H1 (cell line): Measurements from ENCODE around the gene FGF14. TPM values are rescaled to one million over a fixed set of nuclear protein-coding genes. Genes with fewer than 3 reads are reported as not detected.

Experiments
- CTCF ChIA-PET: fragments of 300-600 bp; sonication (Branson Sonifier 250); formaldehyde crosslinking; loops from one replicate; lab custom pipeline; 2021; ENCODE audit not compliant: partially characterized antibody; lab: Charles Lee
- POLR2A ChIA-PET: fragments of 300-600 bp; sonication (Branson Sonifier 250); formaldehyde crosslinking; loops from one replicate; lab custom pipeline; 2021; ENCODE audit warnings: inconsistent platforms; ENCODE audit not compliant: partially characterized antibody; lab: Charles Lee
- DNase-seq, 2 experiments: peaks; one replicate each; pipeline versions ENCODE4 v3.0.0 to v3.0.0-alpha.2; 2010 to 2022; ENCODE audit warnings: low spot score in 2 of 2, low read depth in 1 of 2, mixed read lengths in 1 of 2
- FAIRE-seq: peaks from 2 replicates; lab custom pipeline; 2011; peaks lifted over from hg19 to GRCh38; lab: Jason Lieb, UNC
- H2AFZ ChIP-seq: 2 replicates; pipeline ENCODE4 v1.8.1; 2012; ENCODE audit warnings: low read length, inconsistent platforms
- H2AK5ac ChIP-seq: 2 replicates; pipeline ENCODE4 v1.6.1; 2013; ENCODE audit warnings: low read depth, low read length
- H2BK120ac ChIP-seq: replicated peaks from 2 replicates; pipeline ENCODE3; 2013; ENCODE audit warnings: low read depth, low read length, inconsistent platforms
- H2BK12ac ChIP-seq: 2 replicates; pipeline ENCODE4 v1.6.1; 2013; ENCODE audit warnings: low read depth, low read length
- H2BK15ac ChIP-seq: 2 replicates; pipeline ENCODE4 v1.6.1; 2013; ENCODE audit warnings: low read length
- H2BK20ac ChIP-seq: 2 replicates; pipeline ENCODE4 v1.6.1; 2013; ENCODE audit warnings: low read length
- H2BK5ac ChIP-seq: 2 replicates; pipeline ENCODE4 v1.6.1; 2013; ENCODE audit warnings: low read depth, low read length
- H3K14ac ChIP-seq: 2 replicates; pipeline ENCODE4 v1.6.1; 2013; ENCODE audit warnings: inconsistent platforms; ENCODE audit not compliant: insufficient read length
- H3K18ac ChIP-seq: 2 replicates; pipeline ENCODE4 v1.6.1; 2013; ENCODE audit warnings: low read length; ENCODE audit errors: extremely low read depth
- H3K23ac ChIP-seq: 2 replicates; pipeline ENCODE4 v1.6.1; 2013; ENCODE audit warnings: inconsistent platforms; ENCODE audit not compliant: insufficient read length
- H3K23me2 ChIP-seq: 2 replicates; pipeline ENCODE4 v1.6.1; 2013; ENCODE audit warnings: low read depth, low read length
- H3K27ac ChIP-seq: 2 replicates; pipeline ENCODE4 v1.6.1; 2011; ENCODE audit warnings: low read depth, low read length, inconsistent platforms
- H3K27me3 ChIP-seq, 4 experiments: replicated peaks in 1 of 4; 1 replicate in 1 of 4; 2 replicates in 3 of 4; pipeline versions ENCODE4 v1.6.1 to v1.8.1; 2011 to 2013; ENCODE audit warnings: low read length in 3 of 4, mild to moderate bottlenecking in 3 of 4, inconsistent platforms in 2 of 4, mixed read lengths in 2 of 4, moderate library complexity in 1 of 4; ENCODE audit not compliant: control insufficient read depth in 3 of 4, insufficient read depth in 3 of 4; ENCODE audit errors: extremely low read depth in 1 of 4
- H3K36me3 ChIP-seq, 4 experiments: 2 replicates each; pipeline versions ENCODE4 v1.6.1 to v1.8.1; 2011 to 2013; ENCODE audit warnings: mild to moderate bottlenecking in 4 of 4, low read length in 3 of 4, moderate library complexity in 2 of 4, control low read depth in 1 of 4, inconsistent platforms in 1 of 4; ENCODE audit not compliant: insufficient read depth in 4 of 4, control insufficient read depth in 2 of 4
- H3K4ac ChIP-seq: replicated peaks from 2 replicates; pipeline ENCODE3; 2013; ENCODE audit warnings: low read length, low read depth, mixed read lengths, inconsistent platforms; ENCODE audit not compliant: insufficient read length
- H3K4me1 ChIP-seq, 4 experiments: replicated peaks in 1 of 4; 1 replicate in 1 of 4; 2 replicates in 3 of 4; pipeline versions ENCODE4 v1.6.1 to v1.8.1; 2011 to 2013; ENCODE audit warnings: low read length in 3 of 4, inconsistent platforms in 2 of 4, mixed read lengths in 1 of 4; ENCODE audit not compliant: insufficient read depth in 4 of 4, control insufficient read depth in 3 of 4
- H3K4me2 ChIP-seq, 2 experiments: 2 replicates each; pipeline versions ENCODE4 v1.6.1 to v1.8.1; 2011 to 2013; ENCODE audit warnings: low read depth in 2 of 2, low read length in 2 of 2, control low read depth in 1 of 2, inconsistent platforms in 1 of 2, mild to moderate bottlenecking in 1 of 2; ENCODE audit not compliant: insufficient read depth in 1 of 2
- H3K4me3 ChIP-seq, 4 experiments: fragments of 200-600, 300-600 bp in 1 of 4; sonication (generic), shearing (Covaris generic), sonication (Bioruptor Twin) in 1 of 4; 2 replicates each; pipeline versions ENCODE4 v1.5.1 to v1.8.1; 2011 to 2016; ENCODE audit warnings: low read length in 4 of 4, low read depth in 3 of 4, control low read depth in 2 of 4, inconsistent platforms in 2 of 4, mild to moderate bottlenecking in 2 of 4, mixed read lengths in 1 of 4, moderate library complexity in 1 of 4; ENCODE audit not compliant: insufficient read depth in 2 of 4; ENCODE audit errors: extremely low read depth in 1 of 4
- H3K56ac ChIP-seq: replicated peaks from 2 replicates; pipeline ENCODE3; 2013; ENCODE audit warnings: low read depth, mild to moderate bottlenecking, mixed read lengths, low read length, inconsistent platforms; ENCODE audit not compliant: insufficient read length
- H3K79me1 ChIP-seq: 2 replicates; pipeline ENCODE4 v1.6.1; 2013; ENCODE audit warnings: low read depth, low read length, control low read depth
- H3K79me2 ChIP-seq, 2 experiments: 2 replicates each; pipeline versions ENCODE4 v1.6.1 to v1.8.1; 2012 to 2013; ENCODE audit warnings: low read length in 2 of 2, mild to moderate bottlenecking in 2 of 2, inconsistent platforms in 1 of 2; ENCODE audit not compliant: insufficient read depth in 2 of 2, control insufficient read depth in 1 of 2
- H3K9ac ChIP-seq, 4 experiments: replicated peaks in 1 of 4; 1 replicate in 1 of 4; 2 replicates in 3 of 4; pipeline versions ENCODE4 v1.6.1 to v1.8.1; 2011 to 2013; ENCODE audit warnings: low read depth in 3 of 4, low read length in 3 of 4, control low read depth in 2 of 4, mild to moderate bottlenecking in 2 of 4, moderate library complexity in 2 of 4, inconsistent platforms in 1 of 4; ENCODE audit errors: extremely low read depth in 1 of 4
- H3K9me3 ChIP-seq, 2 experiments: 2 replicates each; pipeline versions ENCODE4 v1.6.1 to v1.8.1; 2012 to 2013; ENCODE audit warnings: mild to moderate bottlenecking in 2 of 2, moderate library complexity in 2 of 2, control low read depth in 1 of 2, inconsistent platforms in 1 of 2, low read depth in 1 of 2, low read length in 1 of 2, mixed read lengths in 1 of 2; ENCODE audit not compliant: insufficient read depth in 2 of 2
- H4K20me1 ChIP-seq, 2 experiments: replicated peaks in 1 of 2; 2 replicates each; pipeline versions ENCODE3 to v1.8.1; 2011 to 2013; ENCODE audit warnings: inconsistent platforms in 2 of 2, low read length in 2 of 2, mild to moderate bottlenecking in 1 of 2; ENCODE audit not compliant: insufficient read depth in 2 of 2, control insufficient read depth in 1 of 2
- H4K5ac ChIP-seq: 2 replicates; pipeline ENCODE4 v1.6.1; 2013; ENCODE audit warnings: low read length, low read depth, mixed read lengths, inconsistent platforms; ENCODE audit not compliant: insufficient read length
- H4K8ac ChIP-seq: 2 replicates; pipeline ENCODE4 v1.8.0; 2013; ENCODE audit warnings: mild to moderate bottlenecking, moderate library complexity, low read length, inconsistent platforms; ENCODE audit not compliant: insufficient read depth; ENCODE audit errors: extremely low read depth
- H4K91ac ChIP-seq: replicated peaks from 2 replicates; pipeline ENCODE3; 2013; ENCODE audit warnings: low read length, mixed read lengths, inconsistent platforms; ENCODE audit not compliant: insufficient read length
- CHD2 ChIP-seq: IDR thresholded peaks from 2 replicates; pipeline ENCODE4 v1.6.1; 2012; ENCODE audit warnings: low read length, improper control_type of control experiment
- EGR1 ChIP-seq: IDR thresholded peaks from 2 replicates; pipeline ENCODE4 v1.6.1; 2011; ENCODE audit warnings: low read depth, low read length, borderline replicate concordance
- NANOG ChIP-seq: IDR thresholded peaks from 2 replicates; pipeline ENCODE4 v1.6.1; 2011; ENCODE audit warnings: low read length, low read depth, mild to moderate bottlenecking, inconsistent platforms; ENCODE audit not compliant: insufficient read depth, poor library complexity, severe bottlenecking
- POLR2AphosphoS5 ChIP-seq: IDR thresholded peaks from 2 replicates; pipeline ENCODE4 v1.6.1; 2011; ENCODE audit warnings: low read depth, low read length
- RAD21 ChIP-seq, 2 experiments: IDR thresholded peaks in 1 of 2; conservative IDR thresholded peaks in 1 of 2; 2 replicates each; pipeline ENCODE4 v1.6.1; 2011; ENCODE audit warnings: low read depth in 2 of 2, low read length in 2 of 2, improper control_type of control experiment in 1 of 2, inconsistent platforms in 1 of 2, mild to moderate bottlenecking in 1 of 2, moderate library complexity in 1 of 2
- SP2 ChIP-seq: IDR thresholded peaks from 2 replicates; pipeline ENCODE4 v1.6.1; 2012; ENCODE audit warnings: mild to moderate bottlenecking, low read length, inconsistent platforms
- TEAD4 ChIP-seq: IDR thresholded peaks from 2 replicates; pipeline ENCODE4 v1.6.1; 2012; ENCODE audit warnings: low read depth, low read length, inconsistent platforms, mixed read lengths
- WGBS, 2 experiments: shearing (Covaris generic) in 1 of 2; methylation state at CpG; one replicate each; pipeline versions ENCODE4 v1.1.6 to v1.1.7; 2013 to 2015; ENCODE audit warnings: low lambda C conversion rate in 2 of 2, mixed read lengths in 2 of 2, inconsistent platforms in 1 of 2, low coverage in 1 of 2, missing lambda C conversion rate in 1 of 2; ENCODE audit not compliant: insufficient replicate concordance in 2 of 2, insufficient coverage in 1 of 2, insufficient read length in 1 of 2; ENCODE audit errors: extremely low coverage in 1 of 2, missing lambda C conversion rate in 1 of 2; 5-methylcytosine and 5-hydroxymethylcytosine counted together
- polyA plus RNA-seq, 7 experiments: library from polyadenylated mRNA; depleted of rRNA in 3 of 7; stranded (reverse) in 5 of 7; unstranded in 2 of 7; fragments of >200 nt in 5 of 7; fragments of 200-250 nt in 2 of 7; gene quantifications; 1 replicate in 5 of 7; 2 replicates in 1 of 7; 4 replicates in 1 of 7; pipeline versions ENCODE4 v1.2.1 to v1.2.3, GENCODE V29; 2011 to 2013; ENCODE audit warnings: missing spikeins in 2 of 7, mixed read lengths in 2 of 7
- total RNA-seq: library from RNA; stranded (reverse); fragmentation: NEBNext Ultra II Directional; extraction: Animal tissue kit (Norgen Biotek cat#: 25700); gene quantifications from 2 replicates; pipeline ENCODE4 v1.2.1, GENCODE V29; 2021

The FGF14 gene
- total and polyA plus RNA-seq, 2 of the 8 experiments (the other 6 are each of a cell fraction or from before 2014, with no cell fraction given), result 0.05 to 0.58 TPM

- H3K56ac ChIP-seq, result no peak overlapping the region
- TF ChIP-seq NANOG (no peak), EGR1 (no peak), TEAD4 (no peak), SP2 (no peak), RAD21 (IDR thresholded peaks at IDR 0.05 in 1 of 2, conservative IDR thresholded peaks at IDR 0.05 in 1 of 2; ENCODE audit: low read depth in 2 of 2, low read length in 2 of 2) (no peak), CHD2 (no peak), POLR2AphosphoS5 (no peak)
Measured at GRCh38 chr13:102261809-102262208, 140.0 kb downstream of the FGF14 start.

More at GRCh38 chr13:102261809-102262208, 140.0 kb downstream of the FGF14 start:
- Histone ChIP-seq H4K8ac (no peak overlapping the region), H2BK5ac (no peak overlapping the region), H3K14ac (no peak overlapping the region), H3K4ac (no peak overlapping the region), H2BK15ac (no peak overlapping the region), H2AK5ac (no peak overlapping the region), H3K27me3 (no peaks in the 10 kb centered on the region), H3K79me1 (no peaks in the 10 kb centered on the region), H2BK120ac (no peak overlapping the region), H3K9ac (no peak overlapping the region), H2AFZ (0 out of 2 replicates have a peak overlapping the region, but pooled peaks have one; percentile 3), H3K79me2 (no peaks in the 10 kb centered on the region), H3K18ac (no peak overlapping the region), H3K36me3 (no peaks in the 10 kb centered on the region), H3K4me2 (no peak overlapping the region), H4K91ac (no peak overlapping the region), H3K4me1 (peaks cover 2 to 6% (median 4%) of the 10 kb centered on the region in 4 experiments; a peak in 4 of 7 replicates), H2BK12ac (no peak overlapping the region), H4K20me1 (no peaks in the 10 kb centered on the region), H3K9me3 (no peaks in the 10 kb centered on the region), H3K23ac (no peak overlapping the region), H3K23me2 (no peaks in the 10 kb centered on the region), H3K4me3 (no peak overlapping the region), H2BK20ac (no peak overlapping the region), H4K5ac (no peak overlapping the region), H3K27ac (no peak overlapping the region)
- POLR2A ChIA-PET, result no interaction called here
- CTCF ChIA-PET, result interaction anchor here (1.1 to 2.1 kb wide), 3 partner anchors 8 to 196 kb away, joined by 4 to 6 read pairs (median 5); no protein-coding TSS in a partner anchor
- FAIRE-seq, result no peak
- 53% methylated on average over 1 of the region's 1 CpG; no CpG with 5 or more reads in 1 of the 2 experiments for whole genome bisulfite sequencing, 2 experiments
- DNase-seq, result no peak
